Loucy (cell line): ENCODE measurements around the gene CBLC.

Experiments
- H2AFZ ChIP-seq: fragments of 200-600 bp; sonication (generic); 2 replicates; pipeline ENCODE4 v1.6.0; 2016; ENCODE audit warnings: antibody characterized with exemption, mild to moderate bottlenecking, low read length, moderate library complexity
- H3F3A ChIP-seq: fragments of 200-600 bp; 2 replicates; pipeline ENCODE4 v1.6.0; 2016; ENCODE audit warnings: antibody characterized with exemption, low read depth, mild to moderate bottlenecking
- H3K27me3 ChIP-seq: fragments of 200-600 bp; sonication (generic); 2 replicates; pipeline ENCODE4 v1.6.1; 2014; ENCODE audit warnings: low read length, mild to moderate bottlenecking; ENCODE audit not compliant: insufficient read depth, poor library complexity, severe bottlenecking
- H3K36me3 ChIP-seq: fragments of 200-600 bp; sonication (generic); 2 replicates; pipeline ENCODE4 v1.6.1; 2016; ENCODE audit warnings: low read length; ENCODE audit not compliant: insufficient read depth
- H3K4me1 ChIP-seq: fragments of 200-600 bp; sonication (generic); 2 replicates; pipeline ENCODE4 v1.5.1; 2014; ENCODE audit warnings: low read length, mild to moderate bottlenecking; ENCODE audit not compliant: insufficient read depth, poor library complexity, severe bottlenecking
- H3K4me2 ChIP-seq: fragments of 200-600 bp; sonication (generic); 2 replicates; pipeline ENCODE4 v1.6.0; 2014; ENCODE audit warnings: antibody characterized with exemption, low read length, low read depth, mild to moderate bottlenecking; ENCODE audit not compliant: poor library complexity, severe bottlenecking
- H3K4me3 ChIP-seq: fragments of 200-600 bp; sonication (generic); 2 replicates; pipeline ENCODE4 v1.5.1; 2014; ENCODE audit warnings: low read length, mild to moderate bottlenecking, mixed read lengths; ENCODE audit not compliant: poor library complexity, severe bottlenecking
- H3K79me2 ChIP-seq: fragments of 200-600 bp; sonication (generic); 2 replicates; pipeline ENCODE4 v1.6.1; 2014; ENCODE audit warnings: low read length; ENCODE audit not compliant: insufficient read depth
- H3K9ac ChIP-seq: fragments of 200-600 bp; sonication (generic); 2 replicates; pipeline ENCODE4 v1.6.0; 2014; ENCODE audit warnings: mild to moderate bottlenecking, low read depth, low read length, moderate library complexity; ENCODE audit not compliant: poor library complexity, severe bottlenecking
- H3K9me2 ChIP-seq: fragments of 200-600 bp; sonication (generic); replicated peaks from 2 replicates; pipeline ENCODE4 v1.6.1; 2016; ENCODE audit warnings: low read depth, low read length, mixed read lengths
- H3K9me3 ChIP-seq: fragments of 200-600 bp; sonication (generic); 2 replicates; pipeline ENCODE4 v1.6.1; 2014; ENCODE audit warnings: mild to moderate bottlenecking, antibody characterized with exemption, low read length, low read depth; ENCODE audit not compliant: insufficient read depth
- H4K20me1 ChIP-seq: fragments of 200-600 bp; sonication (generic); 2 replicates; pipeline ENCODE4 v1.6.0; 2014; ENCODE audit warnings: antibody characterized with exemption, low read length, mild to moderate bottlenecking; ENCODE audit not compliant: insufficient read depth, poor library complexity, severe bottlenecking
- EZH2phosphoT487 ChIP-seq: fragments of 200-600 bp; IDR thresholded peaks from 2 replicates; pipeline ENCODE4 v1.6.1; 2018; ENCODE audit warnings: antibody characterized with exemption, mild to moderate bottlenecking, moderate library complexity, borderline replicate concordance
- TF ChIP-seq, protein P1 (sequence below): fragments of 200-600 bp; sonication (generic); conservative IDR thresholded peaks from 2 replicates; pipeline ENCODE4 v1.5.1; 2014; ENCODE audit warnings: mild to moderate bottlenecking, antibody characterized with exemption, low read length

Gene CBLC

DNA sequence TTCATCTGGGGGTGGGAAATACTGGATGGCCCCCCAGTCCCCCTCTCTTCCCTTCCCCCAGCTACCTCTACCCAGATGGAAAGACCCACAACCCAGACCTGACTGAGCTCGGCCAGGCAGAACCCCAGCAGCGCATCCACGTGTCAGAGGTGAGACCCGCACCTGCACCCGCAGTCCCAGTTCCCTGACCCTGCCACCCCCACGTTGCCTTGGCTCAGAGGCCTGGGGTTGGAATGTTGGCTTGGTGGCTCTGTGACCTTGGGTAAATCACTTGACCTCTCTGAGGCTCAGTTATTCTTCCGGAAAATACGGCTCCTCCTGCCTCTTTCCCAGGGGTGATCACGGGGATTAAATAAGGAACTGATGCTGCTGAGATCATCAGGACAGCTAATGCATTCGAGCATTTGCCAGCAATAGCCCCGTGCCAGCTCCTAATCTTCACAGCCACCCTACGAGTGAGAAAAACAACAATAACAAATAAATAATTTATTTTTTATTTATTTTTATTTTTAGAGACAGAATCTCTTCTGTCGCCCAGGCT is 12.3 kb downstream of the CBLC start:
- H3K36me3 ChIP-seq = no peaks in the 10 kb centered on the region
- H3K4me1 ChIP-seq = no peaks in the 10 kb centered on the region
- no peaks in the 10 kb centered on the region for H3K9me2 ChIP-seq
- H3K4me2 ChIP-seq = no peak overlapping the region
- H3F3A ChIP-seq = no peaks in the 10 kb centered on the region
- TF ChIP-seq, protein P1, sequence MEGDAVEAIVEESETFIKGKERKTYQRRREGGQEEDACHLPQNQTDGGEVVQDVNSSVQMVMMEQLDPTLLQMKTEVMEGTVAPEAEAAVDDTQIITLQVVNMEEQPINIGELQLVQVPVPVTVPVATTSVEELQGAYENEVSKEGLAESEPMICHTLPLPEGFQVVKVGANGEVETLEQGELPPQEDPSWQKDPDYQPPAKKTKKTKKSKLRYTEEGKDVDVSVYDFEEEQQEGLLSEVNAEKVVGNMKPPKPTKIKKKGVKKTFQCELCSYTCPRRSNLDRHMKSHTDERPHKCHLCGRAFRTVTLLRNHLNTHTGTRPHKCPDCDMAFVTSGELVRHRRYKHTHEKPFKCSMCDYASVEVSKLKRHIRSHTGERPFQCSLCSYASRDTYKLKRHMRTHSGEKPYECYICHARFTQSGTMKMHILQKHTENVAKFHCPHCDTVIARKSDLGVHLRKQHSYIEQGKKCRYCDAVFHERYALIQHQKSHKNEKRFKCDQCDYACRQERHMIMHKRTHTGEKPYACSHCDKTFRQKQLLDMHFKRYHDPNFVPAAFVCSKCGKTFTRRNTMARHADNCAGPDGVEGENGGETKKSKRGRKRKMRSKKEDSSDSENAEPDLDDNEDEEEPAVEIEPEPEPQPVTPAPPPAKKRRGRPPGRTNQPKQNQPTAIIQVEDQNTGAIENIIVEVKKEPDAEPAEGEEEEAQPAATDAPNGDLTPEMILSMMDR = no peak
- no peak for TF ChIP-seq EZH2phosphoT487
- H3K27me3 ChIP-seq = no peaks in the 10 kb centered on the region
- no peaks in the 10 kb centered on the region for H3K79me2 ChIP-seq
- no peak overlapping the region for H2AFZ ChIP-seq
- H3K9ac ChIP-seq = no peak overlapping the region
- H3K4me3 ChIP-seq = no peak overlapping the region
- no peaks in the 10 kb centered on the region for H4K20me1 ChIP-seq
- H3K9me3 ChIP-seq = no peaks in the 10 kb centered on the region

- Histone ChIP-seq H3K79me2 (no peaks in the 10 kb centered on the region), H3K36me3 (no peaks in the 10 kb centered on the region), H4K20me1 (no peaks in the 10 kb centered on the region), H3K4me3 (no peak overlapping the region), H3K9me2 (no peaks in the 10 kb centered on the region), H3K4me2 (no peak overlapping the region), H2AFZ (no peak overlapping the region), H3K9ac (no peak overlapping the region), H3K27me3 (no peaks in the 10 kb centered on the region), H3K4me1 (no peaks in the 10 kb centered on the region), H3F3A (no peaks in the 10 kb centered on the region), H3K9me3 (no peaks in the 10 kb centered on the region)
- TF ChIP-seq EZH2phosphoT487 = no peak
- TF ChIP-seq, protein P1 = no peak
These were observed 14.6 kb downstream of the CBLC start for GRCh38 chr19:44792281-44792680.

DNA sequence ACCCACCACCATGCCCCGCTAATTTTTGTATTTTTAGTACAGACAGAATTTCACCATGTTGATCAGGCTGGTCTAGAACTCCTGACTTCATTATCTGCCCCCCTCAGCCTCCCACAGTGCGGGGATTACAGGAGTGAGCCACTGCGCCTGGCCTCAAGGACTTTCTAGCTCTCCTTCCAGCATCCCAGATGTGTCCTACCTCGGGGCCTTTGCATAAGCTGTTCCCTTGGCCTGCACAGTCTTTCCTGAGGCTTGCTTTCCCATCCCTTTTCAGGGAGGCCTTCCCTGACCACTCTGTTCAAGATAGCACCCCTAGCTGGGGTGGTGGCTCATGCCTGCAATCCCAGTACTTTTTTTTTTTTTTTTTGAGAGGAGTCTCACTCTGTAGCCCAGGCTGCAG is 16.9 kb downstream of the CBLC start:
- Histone ChIP-seq H3K4me3 (no peak overlapping the region), H3K9me3 (no peaks in the 10 kb centered on the region)

More for the DNA sequence above, 16.9 kb downstream of the CBLC start:
- Histone ChIP-seq H2AFZ (no peak overlapping the region), H3K79me2 (no peaks in the 10 kb centered on the region), H3K9ac (no peak overlapping the region), H3F3A (no peaks in the 10 kb centered on the region), H4K20me1 (no peaks in the 10 kb centered on the region), H3K4me2 (no peak overlapping the region), H3K27me3 (no peaks in the 10 kb centered on the region), H3K36me3 (no peaks in the 10 kb centered on the region), H3K4me1 (no peaks in the 10 kb centered on the region), H3K9me2 (no peaks in the 10 kb centered on the region)
- TF ChIP-seq EZH2phosphoT487 = no peak
- TF ChIP-seq, protein P1 = no peak
